Measurements from ENCODE around the gene ERO1B. TPM values are rescaled to one million over a fixed set of nuclear protein-coding genes. Genes with fewer than 3 reads are reported as not detected.

Gene ERO1B
- total and polyA plus RNA-seq, 2 of the 13 experiments (the other 11 are each of a cell fraction or from before 2014, with no cell fraction given), result 1.6 to 2.1 TPM

GRCh38 chr1:236185687-236186086 is 96.1 kb downstream of the ERO1B start (continued):
- TF ChIP-seq MTF1 (CRISPR knock-in tag; IDR thresholded peaks at IDR 0.05), result no peak
- TF ChIP-seq ZNF629 (CRISPR knock-in tag; conservative IDR thresholded peaks at IDR 0.05), result no peak
- no peak for TF ChIP-seq SOX6 (IDR thresholded peaks at IDR 0.05)
- no peak for TF ChIP-seq SOX6 (CRISPR knock-in tag; IDR thresholded peaks at IDR 0.05)
- TF ChIP-seq ZSCAN25 (CRISPR knock-in tag; IDR thresholded peaks at IDR 0.05), result no peak
- TF ChIP-seq ATF3 (CRISPR knock-in tag; IDR thresholded peaks at IDR 0.05), result no peak
- TF ChIP-seq HMG20A (CRISPR knock-in tag; IDR thresholded peaks at IDR 0.05; ENCODE audit: borderline replicate concordance), result no peak
- no peak for TF ChIP-seq SIX1 (CRISPR knock-in tag; IDR thresholded peaks at IDR 0.05; ENCODE audit: borderline replicate concordance)
- no peak for TF ChIP-seq ZNF75D (CRISPR knock-in tag; IDR thresholded peaks at IDR 0.05; ENCODE audit: borderline replicate concordance)

- intact Hi-C loops (cut with micrococcal nuclease; ENCODE audit: unreplicated experiment), result no loop called here
- Histone ChIP-seq H3K79me2 (ENCODE audit: insufficient read depth, low read length) (no peaks in the 10 kb centered on the region), H3K4me1 (ENCODE audit: insufficient read depth, low read length) (peaks cover 7% of the 10 kb centered on the region), H3K4me2 (ENCODE audit: low read depth, low read length) (no peak overlapping the region), H3K36me3 (replicated peaks in 1 of 2; ENCODE audit: control insufficient read depth in 1 of 2, insufficient read depth in 2 of 2, low read length in 2 of 2) (no peaks in the 10 kb centered on the region), H3K27ac (ENCODE audit: extremely low read length, insufficient read depth, low read length) (no peak overlapping the region), H3K9ac (ENCODE audit: insufficient read depth, low read depth, low read length) (no peak overlapping the region), H3K9me3 (ENCODE audit: low read length) (no peaks in the 10 kb centered on the region), H4K20me1 (ENCODE audit: insufficient read depth, low read length) (no peaks in the 10 kb centered on the region), H3K27me3 (ENCODE audit: control insufficient read depth in 1 of 2, insufficient read depth in 2 of 2, low read length in 2 of 2) (no peaks in the 10 kb centered on the region), H2AFZ (ENCODE audit: low read length) (no peak overlapping the region), H3K4me3 (replicated peaks in 1 of 3; ENCODE audit: insufficient read depth in 1 of 3, low read depth in 2 of 3, low read length in 3 of 3) (no peak overlapping the region)
- no peak for TF ChIP-seq ZNF232 (CRISPR knock-in tag; IDR thresholded peaks at IDR 0.05; ENCODE audit: borderline replicate concordance)
- no peak for TF ChIP-seq HBP1 (CRISPR knock-in tag; IDR thresholded peaks at IDR 0.05; ENCODE audit: low read depth)
- TF ChIP-seq DR1 (CRISPR knock-in tag; IDR thresholded peaks at IDR 0.05), result no peak
- no peak for TF ChIP-seq NR1H2 (CRISPR knock-in tag; IDR thresholded peaks at IDR 0.05; ENCODE audit: borderline replicate concordance, low read depth)
- TF ChIP-seq ZNF503 (CRISPR knock-in tag; IDR thresholded peaks at IDR 0.05), result no peak
- TF ChIP-seq ZNF589 (CRISPR knock-in tag; conservative IDR thresholded peaks at IDR 0.05), result no peak
- no peak for TF ChIP-seq HDAC6 (IDR thresholded peaks at IDR 0.05; ENCODE audit: low read depth, low read length)
- no peak for TF ChIP-seq NFKBIZ (CRISPR knock-in tag; IDR thresholded peaks at IDR 0.05)
- POLR2A ChIA-PET, result no interaction called here
- ATAC-seq (no peak), DNase-seq (ENCODE audit: low spot score) (no peak), FAIRE-seq (no peak)
- in situ Hi-C loops (cut with HindIII; ENCODE audit: extremely low pct_ligation_motif_present, low pct_unique_long_range_greater_than_20kb), result no loop called here
- no TSS peak for BruUV-seq (replicated peaks)
- CTCF ChIA-PET (ENCODE audit: low intra/inter-chr PET ratio, low total read pairs), result no interaction called here
- WGBS (ENCODE audit: low lambda C conversion rate), result 36% methylated on average over 3 of the region's 3 CpGs
Measured at GRCh38 chr1:236181059-236181458, 100.7 kb downstream of the ERO1B start.
